ENCODE measurements around the gene SUSD4. TPM values are rescaled to one million over a fixed set of nuclear protein-coding genes. Genes with fewer than 3 reads are reported as not detected.

The SUSD4 gene
- total and polyA plus RNA-seq, 2 experiments from 2014 or later, result 5.6 to 8.3 TPM

DNA sequence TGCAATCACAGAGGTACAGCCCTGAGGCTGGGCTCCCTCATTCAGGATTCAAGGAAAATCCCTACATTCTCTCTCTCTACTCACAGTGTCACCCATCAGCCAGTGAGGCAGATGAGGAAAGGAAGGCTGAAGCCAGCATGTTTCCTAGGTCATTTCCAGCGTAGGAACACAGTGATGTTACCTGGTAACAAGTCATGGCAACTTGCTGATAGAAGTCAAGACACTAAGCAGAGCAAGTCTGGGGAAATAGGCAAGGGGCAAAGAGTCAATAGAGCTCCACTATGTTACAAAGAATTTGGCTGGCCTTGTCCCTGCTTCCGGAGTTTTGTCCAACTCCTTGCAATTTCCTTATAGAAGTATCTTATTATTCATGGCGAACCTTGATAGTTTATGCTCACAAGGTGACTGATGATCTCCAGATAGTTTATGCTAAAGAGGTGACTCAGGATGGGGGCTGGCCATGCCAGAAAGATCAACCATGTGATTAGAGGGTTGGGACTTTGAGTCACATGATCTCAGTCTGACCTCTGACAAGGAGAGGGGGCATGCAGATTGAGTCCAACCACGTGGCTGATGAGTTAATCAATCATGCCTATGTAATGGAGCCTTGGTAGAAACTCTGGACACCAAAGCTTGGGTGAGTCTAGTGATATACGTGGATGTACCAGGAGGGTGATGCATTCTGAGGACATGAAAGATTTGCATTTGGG is 51.1 kb downstream of the SUSD4 start:
- TF ChIP-seq EZH2 (IDR thresholded peaks at IDR 0.05; ENCODE audit: borderline replicate concordance), result no peak
- WGBS (ENCODE audit: low lambda C conversion rate, missing lambda C conversion rate), result 61% methylated on average over 5 of the region's 5 CpGs
- no peak overlapping the region for H3K27ac ChIP-seq

DNA sequence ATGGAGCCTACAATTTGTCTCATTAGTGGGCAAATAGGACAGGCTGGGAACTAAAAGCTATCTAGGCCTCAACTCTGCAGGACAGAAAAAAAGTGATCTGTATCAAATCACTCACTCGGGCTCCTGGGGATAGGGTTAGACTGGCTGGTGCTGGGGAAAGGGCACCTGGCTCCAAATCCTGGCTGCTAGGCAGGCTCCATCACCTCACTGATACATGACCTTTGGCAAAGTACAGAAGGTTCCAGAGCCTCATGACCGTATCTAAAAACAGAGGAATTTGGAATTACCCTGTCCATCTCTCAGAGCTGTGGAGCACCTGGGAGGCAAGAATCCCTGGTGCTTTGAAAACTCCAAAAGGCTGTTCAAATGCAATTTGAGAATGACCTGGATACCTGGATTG is 51.7 kb downstream of the SUSD4 start:
- DNase-seq (ENCODE audit: low spot score), result no peak
- no peak for TF ChIP-seq EZH2phosphoT487 (IDR thresholded peaks at IDR 0.05; ENCODE audit: low read depth, severe bottlenecking, unreplicated experiment)
- TF ChIP-seq, protein P1, sequence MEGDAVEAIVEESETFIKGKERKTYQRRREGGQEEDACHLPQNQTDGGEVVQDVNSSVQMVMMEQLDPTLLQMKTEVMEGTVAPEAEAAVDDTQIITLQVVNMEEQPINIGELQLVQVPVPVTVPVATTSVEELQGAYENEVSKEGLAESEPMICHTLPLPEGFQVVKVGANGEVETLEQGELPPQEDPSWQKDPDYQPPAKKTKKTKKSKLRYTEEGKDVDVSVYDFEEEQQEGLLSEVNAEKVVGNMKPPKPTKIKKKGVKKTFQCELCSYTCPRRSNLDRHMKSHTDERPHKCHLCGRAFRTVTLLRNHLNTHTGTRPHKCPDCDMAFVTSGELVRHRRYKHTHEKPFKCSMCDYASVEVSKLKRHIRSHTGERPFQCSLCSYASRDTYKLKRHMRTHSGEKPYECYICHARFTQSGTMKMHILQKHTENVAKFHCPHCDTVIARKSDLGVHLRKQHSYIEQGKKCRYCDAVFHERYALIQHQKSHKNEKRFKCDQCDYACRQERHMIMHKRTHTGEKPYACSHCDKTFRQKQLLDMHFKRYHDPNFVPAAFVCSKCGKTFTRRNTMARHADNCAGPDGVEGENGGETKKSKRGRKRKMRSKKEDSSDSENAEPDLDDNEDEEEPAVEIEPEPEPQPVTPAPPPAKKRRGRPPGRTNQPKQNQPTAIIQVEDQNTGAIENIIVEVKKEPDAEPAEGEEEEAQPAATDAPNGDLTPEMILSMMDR (IDR thresholded peaks at IDR 0.05; ENCODE audit: poor library complexity), result no peak
- no peak for TF ChIP-seq EZH2 (IDR thresholded peaks at IDR 0.05; ENCODE audit: borderline replicate concordance)
- Histone ChIP-seq H4K20me1 (ENCODE audit: insufficient read depth, poor library complexity, severe bottlenecking) (no peaks in the 10 kb centered on the region), H2AFZ (no peak overlapping the region), H3K4me1 (ENCODE audit: insufficient read depth) (no peaks in the 10 kb centered on the region), H3K27me3 (no peaks in the 10 kb centered on the region), H3K36me3 (replicated peaks; ENCODE audit: insufficient read depth, low read depth) (no peaks in the 10 kb centered on the region), H3K9me3 (ENCODE audit: low read depth) (no peaks in the 10 kb centered on the region), H3K4me3 (no peak overlapping the region), H3K4me2 (no peak overlapping the region), H3K9me2 (replicated peaks; ENCODE audit: insufficient read depth) (no peaks in the 10 kb centered on the region), H3K79me2 (no peaks in the 10 kb centered on the region), H3K27ac (no peak overlapping the region)
- 87% methylated on average over 2 of the region's 2 CpGs for WGBS (ENCODE audit: low lambda C conversion rate, missing lambda C conversion rate)

More for the DNA sequence above, 51.1 kb downstream of the SUSD4 start:
- H3K4me1 ChIP-seq (ENCODE audit: insufficient read depth), result no peaks in the 10 kb centered on the region
- H3K36me3 ChIP-seq (replicated peaks; ENCODE audit: insufficient read depth, low read depth), result no peaks in the 10 kb centered on the region
- H4K20me1 ChIP-seq (ENCODE audit: insufficient read depth, poor library complexity, severe bottlenecking), result no peaks in the 10 kb centered on the region
- H3K9me2 ChIP-seq (replicated peaks; ENCODE audit: insufficient read depth), result no peaks in the 10 kb centered on the region
- H3K4me2 ChIP-seq, result no peak overlapping the region
- H3K27me3 ChIP-seq, result no peaks in the 10 kb centered on the region
- H3K9me3 ChIP-seq (ENCODE audit: low read depth), result no peaks in the 10 kb centered on the region
- no peak overlapping the region for H3K4me3 ChIP-seq
- H3K79me2 ChIP-seq, result no peaks in the 10 kb centered on the region
- DNase-seq (ENCODE audit: low spot score), result no peak
- H2AFZ ChIP-seq, result no peak overlapping the region

DNA sequence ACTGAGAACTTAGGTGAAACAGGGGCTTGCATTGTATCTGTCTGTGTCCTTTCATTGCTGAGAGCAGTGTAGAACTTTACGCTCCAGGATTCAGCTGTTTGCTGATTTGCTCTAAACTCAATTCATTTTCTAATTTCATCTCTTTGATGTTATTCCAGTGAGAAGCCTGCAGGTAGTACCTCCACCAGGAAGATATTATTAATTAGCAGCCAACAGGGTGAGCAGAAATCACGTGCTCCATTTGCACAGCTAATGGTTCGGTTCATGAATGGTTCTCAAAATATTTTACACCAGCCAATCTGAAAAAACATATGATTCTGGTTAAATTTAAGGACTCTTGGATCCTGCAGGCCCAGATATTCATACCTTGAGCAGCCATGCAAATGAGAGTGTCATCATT is 52.1 kb downstream of the SUSD4 start:
- no peak for DNase-seq (ENCODE audit: low spot score)
- TF ChIP-seq EZH2phosphoT487 (IDR thresholded peaks at IDR 0.05; ENCODE audit: low read depth, severe bottlenecking, unreplicated experiment) (no peak), EZH2 (IDR thresholded peaks at IDR 0.05; ENCODE audit: borderline replicate concordance) (no peak)
- TF ChIP-seq, protein P1 (IDR thresholded peaks at IDR 0.05; ENCODE audit: poor library complexity), result no peak
- no peaks in the 10 kb centered on the region for H3K4me1 ChIP-seq (ENCODE audit: insufficient read depth)
- H3K36me3 ChIP-seq (replicated peaks; ENCODE audit: insufficient read depth, low read depth), result no peaks in the 10 kb centered on the region
- H4K20me1 ChIP-seq (ENCODE audit: insufficient read depth, poor library complexity, severe bottlenecking), result no peaks in the 10 kb centered on the region
- no peak overlapping the region for H3K27ac ChIP-seq
- H3K79me2 ChIP-seq, result no peaks in the 10 kb centered on the region
- H3K9me2 ChIP-seq (replicated peaks; ENCODE audit: insufficient read depth), result no peaks in the 10 kb centered on the region
- H3K9me3 ChIP-seq (ENCODE audit: low read depth), result no peaks in the 10 kb centered on the region
- 92% methylated on average over 3 of the region's 3 CpGs for WGBS (ENCODE audit: low lambda C conversion rate, missing lambda C conversion rate)
- H3K27me3 ChIP-seq, result no peaks in the 10 kb centered on the region
- no peak overlapping the region for H2AFZ ChIP-seq
- no peak overlapping the region for H3K4me3 ChIP-seq
- H3K4me2 ChIP-seq, result no peak overlapping the region

DNA sequence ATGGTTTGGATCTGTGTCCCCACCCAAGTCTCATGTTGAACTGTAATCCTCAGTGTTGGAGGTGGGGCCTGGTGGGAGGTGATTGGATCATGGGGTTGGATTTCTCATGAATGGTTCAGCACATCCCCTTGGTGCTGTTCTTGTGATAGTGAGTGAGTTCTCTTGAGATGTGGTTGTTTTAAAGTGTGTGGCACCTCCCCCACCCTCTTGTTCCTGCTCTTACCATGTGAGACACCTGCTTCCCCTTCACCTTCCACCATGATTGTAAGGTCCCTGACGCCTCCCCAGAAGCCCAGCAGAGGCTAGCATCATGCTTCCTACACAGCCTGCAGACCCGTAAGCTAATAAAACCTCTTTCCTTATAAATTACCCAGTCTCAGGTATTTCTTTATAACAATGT is 55.8 kb downstream of the SUSD4 start:
- TF ChIP-seq EZH2phosphoT487 (IDR thresholded peaks at IDR 0.05; ENCODE audit: low read depth, severe bottlenecking, unreplicated experiment) (no peak), EZH2 (IDR thresholded peaks at IDR 0.05; ENCODE audit: borderline replicate concordance) (no peak)
- TF ChIP-seq, protein P1 (IDR thresholded peaks at IDR 0.05; ENCODE audit: poor library complexity), result no peak
- Histone ChIP-seq H3K27me3 (no peaks in the 10 kb centered on the region), H3K4me2 (no peak overlapping the region), H3K9me2 (replicated peaks; ENCODE audit: insufficient read depth) (no peaks in the 10 kb centered on the region), H4K20me1 (ENCODE audit: insufficient read depth, poor library complexity, severe bottlenecking) (no peaks in the 10 kb centered on the region), H3K9me3 (ENCODE audit: low read depth) (no peaks in the 10 kb centered on the region), H3K27ac (no peak overlapping the region), H2AFZ (no peak overlapping the region), H3K79me2 (no peaks in the 10 kb centered on the region), H3K4me1 (ENCODE audit: insufficient read depth) (no peaks in the 10 kb centered on the region), H3K4me3 (no peak overlapping the region), H3K36me3 (replicated peaks; ENCODE audit: insufficient read depth, low read depth) (no peaks in the 10 kb centered on the region)
- 86% methylated on average over 2 of the region's 2 CpGs for WGBS (ENCODE audit: low lambda C conversion rate, missing lambda C conversion rate)
- no peak for DNase-seq (ENCODE audit: low spot score)

All from hepatocyte (in vitro differentiated cells).